ENCODE data around the gene SUV39H2. TPM values are rescaled to one million over a fixed set of nuclear protein-coding genes. Genes with fewer than 3 reads are reported as not detected.
A peak's percentile ranks its signal among the peaks of the same experiment; 100 is the strongest.
"Not testable (repeated sequence)": the region's sequence is repeated elsewhere in the genome, so short reads cannot be mapped to it uniquely, and the experiment has no call there.

The SUV39H2 gene
- polyA plus RNA-seq, 1 donor = 30.1 TPM

DNA sequence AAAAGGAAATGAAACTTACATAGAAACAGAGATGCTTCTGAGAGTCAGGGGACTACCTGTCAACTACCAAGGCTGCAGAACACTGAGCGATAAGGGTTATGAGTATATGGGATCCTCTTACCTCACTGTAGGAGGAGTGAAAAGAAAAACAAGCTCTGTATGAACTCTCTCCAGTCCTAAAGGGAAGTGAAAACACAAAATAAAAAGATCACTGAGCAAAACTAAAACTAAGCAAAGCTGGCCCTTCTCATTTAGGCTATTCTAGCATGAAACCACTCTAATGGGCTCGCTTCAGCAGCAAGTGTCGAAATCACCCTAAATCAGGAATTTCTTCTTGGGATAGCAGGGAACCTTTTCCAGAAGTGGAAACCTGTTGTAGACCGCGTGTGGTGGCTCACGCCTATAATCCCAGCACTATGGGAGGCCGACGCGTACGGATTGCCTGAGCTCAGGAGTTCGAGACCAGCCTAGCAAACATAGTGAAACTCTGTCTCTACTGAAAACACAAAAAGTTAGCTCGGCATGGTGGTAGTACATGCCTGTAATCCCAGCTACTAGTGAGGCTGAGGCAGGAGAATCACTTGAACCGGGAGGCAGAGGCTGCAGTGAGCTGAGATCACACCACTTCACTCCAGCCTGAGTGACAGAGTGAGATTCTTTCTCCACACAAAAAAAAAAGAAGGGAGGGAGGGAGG is 48.2 kb downstream of the SUV39H2 start:
- no peak for DNase-seq

DNA sequence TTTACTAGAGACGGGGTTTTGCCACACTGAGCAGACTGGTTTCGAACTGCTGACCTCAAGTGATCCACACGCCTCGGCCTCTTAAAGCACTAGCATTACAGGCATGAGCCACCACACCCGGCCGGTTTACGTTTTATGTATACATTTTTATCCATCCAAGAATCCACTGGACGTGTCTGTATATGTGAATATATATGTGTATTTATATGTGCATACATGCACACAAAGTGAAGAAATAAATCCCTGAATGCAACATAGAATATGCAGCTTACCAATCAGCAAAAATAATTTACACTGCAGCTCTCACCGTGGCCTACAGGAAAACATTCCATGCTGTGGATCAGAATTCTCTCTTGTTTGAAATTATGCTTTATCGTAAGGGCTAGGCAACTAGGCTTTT is 51.9 kb downstream of the SUV39H2 start:
- no peak for DNase-seq

DNA sequence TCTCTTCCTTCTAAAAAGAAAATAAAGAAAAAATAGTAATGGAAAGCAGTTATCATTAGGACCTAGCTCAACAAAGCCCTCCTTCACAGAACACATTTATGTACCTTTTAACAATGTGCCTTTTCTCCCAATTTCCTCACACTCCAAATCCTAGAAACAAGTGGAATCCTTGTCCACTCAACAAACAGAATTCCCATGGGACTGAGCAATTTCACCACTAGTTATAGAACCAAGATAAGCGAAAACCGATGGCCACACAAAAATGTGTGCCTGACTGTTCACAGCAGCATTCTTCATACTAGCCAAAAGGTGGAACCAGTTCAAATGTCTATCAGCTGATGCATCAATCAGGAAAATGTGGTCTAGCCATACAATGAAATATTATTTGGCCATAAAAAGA is 57.9 kb downstream of the SUV39H2 start:
- no peak for DNase-seq

DNA sequence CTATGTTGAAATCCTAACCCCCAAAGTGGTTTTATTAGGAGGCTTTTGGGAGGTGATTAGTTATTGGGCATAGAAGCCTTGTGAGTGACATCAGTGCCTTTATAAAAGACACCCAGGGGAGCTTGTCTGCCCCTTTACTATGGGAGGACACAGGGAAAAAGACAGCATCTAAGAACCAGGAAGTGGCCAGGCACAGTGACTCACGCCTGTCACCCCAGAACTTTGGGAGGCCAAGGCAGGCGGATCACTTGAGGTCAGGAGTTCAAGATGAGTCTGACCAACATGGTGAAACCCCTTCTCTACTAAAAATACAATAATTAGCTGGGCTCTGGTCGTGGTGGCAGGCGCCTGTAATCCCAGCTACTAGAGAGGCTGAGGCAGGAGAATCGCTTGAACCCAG is 60.3 kb downstream of the SUV39H2 start:
- DNase-seq = not testable (repeated sequence)

DNA sequence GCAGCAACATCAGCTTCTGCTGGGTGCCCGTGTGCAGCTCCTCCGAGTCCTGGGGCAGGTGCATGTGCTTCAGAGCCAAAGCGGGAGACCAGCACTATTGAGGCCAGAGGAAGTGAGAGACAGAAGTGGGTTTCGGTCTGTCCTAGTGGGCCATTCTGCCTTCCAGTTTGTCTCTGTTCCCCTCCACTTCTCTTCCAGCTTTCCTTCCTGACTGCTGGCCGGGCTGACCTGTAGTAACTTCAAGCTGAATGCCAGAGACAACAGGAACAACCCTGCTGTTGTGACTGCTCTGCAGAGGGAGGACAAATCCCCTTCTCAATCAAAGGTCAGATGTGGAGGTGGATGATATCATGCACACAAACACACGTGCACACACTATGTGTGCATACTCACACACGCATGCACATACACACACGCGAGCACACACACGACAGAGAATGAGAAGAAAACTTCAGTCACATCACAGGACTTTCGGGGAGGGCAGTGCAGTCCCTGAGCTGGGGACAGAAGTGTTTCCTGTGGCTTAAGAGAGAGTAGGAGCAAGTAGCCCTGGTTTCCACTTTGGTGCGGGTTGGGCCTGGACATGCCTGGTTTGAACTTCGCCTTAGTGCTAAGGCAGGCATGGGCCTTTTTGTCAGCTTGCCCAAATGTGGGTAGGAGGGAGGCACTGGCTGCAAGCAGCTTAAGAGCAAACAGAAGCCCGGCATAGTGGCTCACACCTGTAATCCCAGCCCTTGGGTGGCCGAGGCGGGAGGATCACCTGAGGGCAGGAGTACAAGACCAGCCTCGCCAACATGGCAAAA is 63.7 kb downstream of the SUV39H2 start:
- not testable (repeated sequence) for DNase-seq

DNA sequence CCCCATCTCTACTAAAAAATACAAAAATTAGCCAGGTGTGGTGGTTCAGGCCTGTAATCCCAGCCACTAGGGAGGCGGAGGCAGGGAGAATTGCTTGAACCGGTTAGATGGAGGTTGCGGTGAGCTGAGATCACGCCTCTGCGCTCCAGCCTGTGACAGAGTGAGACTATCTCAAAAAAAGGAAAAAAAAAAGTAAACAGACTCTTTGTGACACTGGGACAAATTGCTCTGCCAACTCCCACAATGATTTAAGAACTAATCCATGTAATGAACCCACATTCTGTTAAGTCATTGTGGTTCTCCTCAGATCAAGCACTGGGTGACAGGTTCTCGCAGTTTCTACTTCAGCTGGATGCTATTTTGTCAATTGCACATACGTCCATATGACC is 64.3 kb downstream of the SUV39H2 start:
- not testable (repeated sequence) for DNase-seq

DNA sequence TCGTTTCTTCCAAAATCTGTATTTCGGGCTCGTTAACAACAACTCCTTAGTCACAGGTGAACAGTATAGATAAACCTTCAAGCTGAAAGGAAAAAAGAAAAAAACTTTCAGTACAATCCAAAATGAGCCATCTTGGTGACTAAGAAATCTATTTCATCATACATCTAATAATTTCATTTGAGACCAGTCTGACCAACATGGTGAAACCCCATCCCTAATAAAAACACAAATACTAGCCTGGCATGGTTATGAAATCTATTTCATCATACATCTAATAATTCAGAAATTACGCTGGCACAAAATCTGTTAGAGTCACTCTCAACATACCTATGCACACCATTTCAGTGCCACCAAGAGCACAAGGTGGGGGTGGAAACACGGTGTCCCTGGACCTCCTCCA is 66.4 kb downstream of the SUV39H2 start:
- no peak for DNase-seq

DNA sequence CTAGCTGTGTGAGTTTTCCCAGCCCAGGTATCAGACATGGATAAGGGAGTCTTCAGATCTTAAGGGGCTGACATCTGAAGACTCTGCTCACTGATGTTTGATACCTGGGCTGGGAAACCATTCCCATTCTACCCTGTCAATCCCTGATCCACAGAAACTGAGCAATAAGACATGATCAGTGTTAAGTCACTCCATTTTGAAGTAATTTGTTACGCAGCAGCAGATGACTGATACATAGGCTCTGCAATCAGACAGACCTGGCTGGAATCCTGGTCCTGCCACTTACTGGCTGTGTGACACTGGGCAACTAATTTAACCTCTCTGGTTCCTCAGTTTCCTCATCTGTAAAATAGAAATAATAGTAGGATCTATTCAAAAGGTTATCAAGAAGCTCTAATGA is 68.6 kb downstream of the SUV39H2 start:
- no peak for DNase-seq

DNA sequence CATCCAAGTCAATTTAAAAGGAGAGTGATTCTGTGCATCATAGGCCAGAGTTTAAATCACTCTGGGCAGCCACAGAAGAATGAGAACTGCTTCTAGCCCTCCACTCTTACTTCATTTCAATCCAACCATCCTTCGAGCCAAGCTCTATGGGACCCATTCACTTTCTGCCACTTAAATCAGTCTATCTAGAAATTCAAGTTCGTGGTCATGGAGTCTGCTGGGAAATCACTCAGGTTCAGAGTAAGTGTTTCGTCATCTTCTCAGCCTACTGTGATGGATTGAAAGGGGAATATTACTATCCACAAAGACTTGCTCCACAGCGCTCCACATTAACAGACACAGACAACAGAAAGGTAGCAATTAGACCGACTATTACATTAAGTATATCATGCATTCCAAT is 70.6 kb downstream of the SUV39H2 start:
- DNase-seq = no peak

DNA sequence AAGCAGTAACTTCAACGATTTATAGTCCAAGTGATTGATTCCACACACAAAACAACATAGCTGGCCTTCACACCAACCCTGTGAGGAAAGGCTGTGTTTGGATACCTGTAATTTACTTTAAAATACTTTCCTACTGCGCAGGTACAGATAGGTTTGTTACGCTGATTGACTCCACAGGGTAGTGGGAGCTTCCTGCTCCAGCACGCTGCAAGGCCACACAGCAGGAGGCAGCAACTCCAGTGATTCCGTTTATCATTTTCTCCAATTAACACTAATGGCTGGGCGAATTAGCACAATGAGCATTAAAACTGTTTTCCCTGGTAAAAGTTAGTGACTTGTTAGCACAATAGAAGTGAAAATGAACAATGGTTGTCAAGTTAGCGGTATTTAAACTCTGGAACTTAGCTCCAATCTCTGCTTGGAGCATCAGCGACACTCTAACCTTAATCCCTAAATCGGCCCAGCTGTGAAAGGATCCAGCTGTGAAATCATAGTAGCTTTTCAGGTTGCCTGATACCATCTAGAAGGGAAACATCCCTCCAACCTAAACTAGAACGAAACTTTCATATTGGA is 74.3 kb downstream of the SUV39H2 start:
- DNase-seq = peak; percentile 18

DNA sequence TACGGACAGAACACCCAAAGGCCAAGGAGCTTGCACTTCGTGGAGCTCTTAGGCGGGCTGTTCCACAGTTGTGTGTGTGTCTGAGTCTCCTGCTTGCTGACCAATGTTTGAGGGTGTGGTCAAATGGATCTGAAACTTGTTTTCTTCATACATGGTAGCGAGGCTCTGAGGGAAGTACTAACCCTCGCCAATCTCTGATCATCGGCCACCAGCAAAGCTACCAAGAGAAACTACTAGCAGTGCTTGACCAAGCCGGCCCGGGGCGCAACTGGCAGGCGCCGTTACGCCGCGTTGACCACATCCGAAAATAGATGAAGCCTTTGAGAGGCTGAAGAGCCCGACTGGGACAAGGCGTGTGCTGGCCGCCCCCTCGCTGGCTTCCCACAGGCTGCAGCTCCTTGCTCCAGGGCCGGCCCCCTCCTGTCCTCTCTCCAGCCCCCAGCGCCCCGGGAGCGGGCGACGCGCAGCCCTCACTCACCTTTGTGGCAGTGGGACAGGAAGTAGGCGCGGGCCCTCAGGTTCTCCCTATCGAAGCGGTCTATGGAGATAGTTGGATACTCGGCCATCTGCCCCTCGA is 74.8 kb downstream of the SUV39H2 start:
- DNase-seq = no peak

Other genes starting within 250 kb of the SUV39H2 start
- gene FAM107B, start 104.0 kb upstream of the SUV39H2 start, polyA plus RNA-seq (ENCODE audit: insufficient read length) = 105 TPM
- gene CDNF, start 40.8 kb upstream of the SUV39H2 start, polyA plus RNA-seq (ENCODE audit: insufficient read length) = 3.6 TPM
- gene HSPA14, start 40.6 kb upstream of the SUV39H2 start, polyA plus RNA-seq (ENCODE audit: insufficient read length) = 27.2 TPM
- gene MSANTD7, start 40.6 kb upstream of the SUV39H2 start, polyA plus RNA-seq (ENCODE audit: insufficient read length) = 18.3 TPM
- gene DCLRE1C, start 75.2 kb downstream of the SUV39H2 start, polyA plus RNA-seq (ENCODE audit: insufficient read length) = 23.3 TPM
- gene MEIG1, start 80.5 kb downstream of the SUV39H2 start, polyA plus RNA-seq (ENCODE audit: insufficient read length) = 1.4 TPM
- 0.96 TPM for gene OLAH, start 165.1 kb downstream of the SUV39H2 start, polyA plus RNA-seq (ENCODE audit: insufficient read length)
- gene ACBD7, start 209.9 kb downstream of the SUV39H2 start, polyA plus RNA-seq (ENCODE audit: insufficient read length) = 8.9 TPM
- 33.2 TPM for gene RPP38, start 218.5 kb downstream of the SUV39H2 start, polyA plus RNA-seq (ENCODE audit: insufficient read length)